DND-41 (cell line): ENCODE measurements around the gene SCAND1.
A peak's percentile ranks its signal among the peaks of the same experiment; 100 is the strongest.
"Not testable (repeated sequence)": the region's sequence is repeated elsewhere in the genome, so short reads cannot be mapped to it uniquely, and the experiment has no call there.

ENCODE experiments used
- ATAC-seq: fragments of 200-7000 bp; cut with Tn5 transposase; 3 replicates; pipeline ENCODE4 v1.9.1; 2021; ENCODE audit warnings: low read depth; ENCODE audit not compliant: insufficient read depth
- DNase-seq: peaks from one replicate; pipeline ENCODE4 v3.0.0-alpha.2; 2020
- H2AFZ ChIP-seq: 2 replicates; pipeline ENCODE4 v1.6.0; 2012; ENCODE audit warnings: low read depth, low read length
- H3K27ac ChIP-seq: 2 replicates; pipeline ENCODE4 v1.5.1; 2012; ENCODE audit warnings: low read length, inconsistent platforms
- H3K27me3 ChIP-seq: fragments of 200-600 bp; sonication (generic); 2 replicates; pipeline ENCODE4 v1.6.0; 2012; ENCODE audit warnings: low read length, mild to moderate bottlenecking, inconsistent platforms; ENCODE audit not compliant: insufficient read depth, poor library complexity
- H3K36me3 ChIP-seq: 2 replicates; pipeline ENCODE4 v1.5.1; 2012; ENCODE audit warnings: low read length, inconsistent platforms; ENCODE audit not compliant: insufficient read depth
- H3K4me1 ChIP-seq: 2 replicates; pipeline ENCODE4 v1.5.1; 2012; ENCODE audit warnings: mild to moderate bottlenecking, low read length; ENCODE audit not compliant: insufficient read depth
- H3K4me2 ChIP-seq: 2 replicates; pipeline ENCODE4 v1.6.0; 2012; ENCODE audit warnings: mild to moderate bottlenecking, moderate library complexity, low read length, inconsistent platforms; ENCODE audit not compliant: insufficient read depth
- H3K4me3 ChIP-seq, 2 experiments: fragments of 200-600 bp in 1 of 2; shearing (Covaris generic) in 1 of 2; 2 replicates each; pipeline ENCODE4 v1.5.1; 2012 to 2016; ENCODE audit warnings: inconsistent platforms in 2 of 2, low read length in 2 of 2, mild to moderate bottlenecking in 2 of 2, low read depth in 1 of 2, moderate library complexity in 1 of 2
- H3K79me2 ChIP-seq: 2 replicates; pipeline ENCODE4 v1.6.0; 2012; ENCODE audit warnings: low read length, inconsistent platforms; ENCODE audit not compliant: insufficient read depth
- H3K9ac ChIP-seq: 2 replicates; pipeline ENCODE4 v1.6.0; 2012; ENCODE audit warnings: low read depth, mild to moderate bottlenecking, inconsistent platforms, low read length, moderate library complexity
- H3K9me3 ChIP-seq: 2 replicates; pipeline ENCODE4 v1.5.1; 2012; ENCODE audit warnings: low read length, moderate library complexity, mild to moderate bottlenecking, inconsistent platforms; ENCODE audit not compliant: insufficient read depth, severe bottlenecking
- H4K20me1 ChIP-seq: 2 replicates; pipeline ENCODE4 v1.6.0; 2012; ENCODE audit warnings: low read length; ENCODE audit not compliant: insufficient read depth
- CTCF ChIP-seq: IDR thresholded peaks from 2 replicates; pipeline ENCODE4 v1.5.1; 2012; ENCODE audit warnings: borderline replicate concordance, low read length, moderate library complexity, mild to moderate bottlenecking; ENCODE audit not compliant: poor library complexity, severe bottlenecking; ENCODE audit errors: extremely low read depth
- EZH2 ChIP-seq: IDR thresholded peaks from 3 replicates; pipeline ENCODE4 v1.6.1; 2012; ENCODE audit warnings: borderline replicate concordance, low read depth, mild to moderate bottlenecking, moderate library complexity, low read length, inconsistent platforms; ENCODE audit not compliant: severe bottlenecking

The SCAND1 gene

GRCh38 chr20:35967979-35968640, 13.8 kb upstream of the SCAND1 start, which contains the start of gene CNBD2:
Gene CNBD2, plus strand, starts transcription at chr20:35968590. Its CDS starts 173 bp downstream, at chr20:35968763.
- Histone ChIP-seq H3K27ac (no peak within 1 kb of the TSS), H3K9ac (no peak within 1 kb of the TSS), H3K4me2 (no peak within 1 kb of the TSS), H3K36me3 (no peaks in the 10 kb centered on the region), H4K20me1 (no peaks in the 10 kb centered on the region), H3K9me3 (no peaks in the 10 kb centered on the region), H3K27me3 (peaks cover 3% of the 10 kb centered on the region), H3K4me3 (no peak within 1 kb of the TSS), H3K79me2 (no peaks in the 10 kb centered on the region), H2AFZ (no peak within 1 kb of the TSS), H3K4me1 (no peaks in the 10 kb centered on the region)
- DNase-seq (no peak), ATAC-seq (peak; percentile 37; the same call in 1 of the 3 replicates)
- TF ChIP-seq CTCF (no peak), EZH2 (no peak)

GRCh38 chr20:35963878-35964277, 9.6 kb upstream of the SCAND1 start:
- H3K27me3 ChIP-seq: no peaks in the 10 kb centered on the region
- no peak overlapping the region for H3K4me2 ChIP-seq
- no peaks in the 10 kb centered on the region for H3K36me3 ChIP-seq
- ATAC-seq (no peak), DNase-seq (no peak)
- no peaks in the 10 kb centered on the region for H3K4me1 ChIP-seq
- H3K9me3 ChIP-seq: no peaks in the 10 kb centered on the region
- no peaks in the 10 kb centered on the region for H4K20me1 ChIP-seq
- H2AFZ ChIP-seq: no peak overlapping the region
- H3K79me2 ChIP-seq: no peaks in the 10 kb centered on the region
- no peak overlapping the region for H3K27ac ChIP-seq
- no peak overlapping the region for H3K9ac ChIP-seq
- H3K4me3 ChIP-seq: no peak overlapping the region
- no peak for TF ChIP-seq CTCF
- no peak for TF ChIP-seq EZH2

- not testable (repeated sequence) for H2AFZ ChIP-seq, H3K4me2 ChIP-seq, H3K9me3 ChIP-seq, H3K9ac ChIP-seq, H3K27ac ChIP-seq, DNase-seq, H3K36me3 ChIP-seq, H3K27me3 ChIP-seq, H4K20me1 ChIP-seq, ATAC-seq, H3K4me3 ChIP-seq
- Histone ChIP-seq H3K4me1 (peaks cover 13% of the 10 kb centered on the region), H3K79me2 (peaks cover 11% of the 10 kb centered on the region)
Measured at GRCh38 chr20:35959291-35959690, 5.0 kb upstream of the SCAND1 start.

- Histone ChIP-seq H4K20me1 (peaks cover 13% of the 10 kb centered on the region), H3K4me1 (peaks cover 29% of the 10 kb centered on the region), H3K79me2 (peaks cover 37% of the 10 kb centered on the region), H3K27me3 (no peaks in the 10 kb centered on the region), H2AFZ (no peak overlapping the region), H3K4me2 (no peak overlapping the region), H3K27ac (no peak overlapping the region), H3K9ac (no peak overlapping the region), H3K4me3 (no peak overlapping the region), H3K36me3 (peaks cover 12% of the 10 kb centered on the region), H3K9me3 (no peaks in the 10 kb centered on the region)
- ATAC-seq (no peak), DNase-seq (no peak)
- no peak for TF ChIP-seq CTCF
- no peak for TF ChIP-seq EZH2
Measured at GRCh38 chr20:35956616-35957015, 2.3 kb upstream of the SCAND1 start.
